Ascending aorta (tissue), 2 donors: ENCODE data around the gene FAM78B. TPM values are rescaled to one million over a fixed set of nuclear protein-coding genes. Genes with fewer than 3 reads are reported as not detected.

Experiments used
- DNase-seq, 2 donors: peaks; one replicate each; pipeline ENCODE4 v3.0.0-alpha.2; 2019; ENCODE audit warnings: low spot score in 2 of 2
- H3K27ac ChIP-seq, 2 donors: fragments of 200-600 bp; sonication (generic); one replicate each; pipeline ENCODE4 v1.5.1; 2016 to 2017; ENCODE audit warnings: mild to moderate bottlenecking in 1 of 2
- H3K27me3 ChIP-seq: fragments of 200-600 bp; sonication (generic); one replicate; pipeline ENCODE4 v1.5.1; 2017
- H3K36me3 ChIP-seq, 2 donors: fragments of 200-600 bp; sonication (generic); one replicate each; pipeline ENCODE4 v1.5.1; 2016
- H3K4me1 ChIP-seq, 2 donors: fragments of 200-600 bp; sonication (generic); one replicate each; pipeline ENCODE4 v1.5.1; 2016 to 2017; ENCODE audit warnings: mild to moderate bottlenecking in 1 of 2
- H3K4me3 ChIP-seq, 2 donors: fragments of 200-600 bp; sonication (generic); one replicate each; pipeline ENCODE4 v1.5.1; 2016 to 2017; ENCODE audit warnings: mild to moderate bottlenecking in 1 of 2
- H3K9me3 ChIP-seq, 2 donors: fragments of 200-600 bp; sonication (generic); one replicate each; pipeline ENCODE4 v1.5.1; 2016
- CTCF ChIP-seq, 3 experiments: fragments of 200-600 bp in 2 of 3; fragments of 450-650 bp in 1 of 3; sonication (generic) in 2 of 3; IDR thresholded peaks; one replicate each; pipeline ENCODE4 v1.5.1; 2016 to 2019; ENCODE audit warnings: antibody characterized with exemption in 3 of 3, mild to moderate bottlenecking in 1 of 3, moderate library complexity in 1 of 3
- intact Hi-C: fragments of 100-400 bp; cut with DNase I; formaldehyde crosslinking; loops from one replicate; pipeline ENCODE4 v1.15.1; 2023
- total RNA-seq: library from RNA; depleted of rRNA; stranded (reverse); fragments of >200 nt; gene quantifications from one replicate; pipeline ENCODE4 v1.1.0, GENCODE V29; 2016

FAM78B gene
- total RNA-seq, 1 donor from 2014 or later = not detected

- intact Hi-C loops = no loop called here
Observed at GRCh38 chr1:166036092-166036491, 130.7 kb downstream of the FAM78B start.

GRCh38 chr1:166032572-166033371 is 134.0 kb downstream of the FAM78B start:
- no peak for TF ChIP-seq CTCF (IDR thresholded peaks at IDR 0.05)
- no peak for DNase-seq
- Histone ChIP-seq H3K4me3 (no peak overlapping the region), H3K27me3 (no peaks in the 10 kb centered on the region), H3K9me3 (no peaks in the 10 kb centered on the region), H3K4me1 (no peaks in the 10 kb centered on the region), H3K27ac (no peak overlapping the region), H3K36me3 (no peaks in the 10 kb centered on the region)
- intact Hi-C loops = no loop called here

More at GRCh38 chr1:166036092-166036491, 130.7 kb downstream of the FAM78B start:
- Histone ChIP-seq H3K4me3 (no peak overlapping the region), H3K36me3 (no peaks in the 10 kb centered on the region), H3K9me3 (no peaks in the 10 kb centered on the region), H3K4me1 (no peaks in the 10 kb centered on the region), H3K27me3 (no peaks in the 10 kb centered on the region), H3K27ac (no peak overlapping the region)
- no peak for DNase-seq
- TF ChIP-seq CTCF (IDR thresholded peaks at IDR 0.05) = no peak

- Histone ChIP-seq H3K27me3 (no peaks in the 10 kb centered on the region), H3K9me3 (no peaks in the 10 kb centered on the region)
- intact Hi-C loops = no loop called here
Observed at GRCh38 chr1:166031932-166032571, 134.7 kb downstream of the FAM78B start.

GRCh38 chr1:166029196-166029945 is 137.4 kb downstream of the FAM78B start:
- H3K4me3 ChIP-seq = no peak overlapping the region
- DNase-seq = no peak
- no peaks in the 10 kb centered on the region for H3K4me1 ChIP-seq
- H3K36me3 ChIP-seq = no peaks in the 10 kb centered on the region
- TF ChIP-seq CTCF (IDR thresholded peaks at IDR 0.05) = no peak
- no peaks in the 10 kb centered on the region for H3K9me3 ChIP-seq
- H3K27me3 ChIP-seq = no peaks in the 10 kb centered on the region
- intact Hi-C loops = no loop called here
- no peak overlapping the region for H3K27ac ChIP-seq

More at GRCh38 chr1:166031932-166032571, 134.7 kb downstream of the FAM78B start:
- no peak overlapping the region for H3K4me3 ChIP-seq
- no peak for TF ChIP-seq CTCF (IDR thresholded peaks at IDR 0.05)
- H3K36me3 ChIP-seq = no peaks in the 10 kb centered on the region
- DNase-seq = no peak
- no peak overlapping the region for H3K27ac ChIP-seq
- H3K4me1 ChIP-seq = no peaks in the 10 kb centered on the region

GRCh38 chr1:166026555-166026954 is 140.2 kb downstream of the FAM78B start:
- no peak for TF ChIP-seq CTCF (IDR thresholded peaks at IDR 0.05)
- no peaks in the 10 kb centered on the region for H3K9me3 ChIP-seq
- no peaks in the 10 kb centered on the region for H3K36me3 ChIP-seq
- H3K4me1 ChIP-seq = no peaks in the 10 kb centered on the region
- H3K27ac ChIP-seq = no peak overlapping the region
- H3K27me3 ChIP-seq = no peaks in the 10 kb centered on the region
- intact Hi-C loops = no loop called here
- no peak for DNase-seq
- no peak overlapping the region for H3K4me3 ChIP-seq
